GM12865 (cell line): ENCODE results near the gene PARP11.

Experiments
- DNase-seq: peaks from one replicate; pipeline ENCODE4 v3.0.0; 2010; ENCODE audit warnings: low read depth
- H3K4me3 ChIP-seq: 2 replicates; pipeline ENCODE4 v1.5.1; 2011; ENCODE audit warnings: mild to moderate bottlenecking, low read depth, low read length, control low read depth
- CTCF ChIP-seq: IDR thresholded peaks from 2 replicates; pipeline ENCODE4 v1.5.1; 2011; ENCODE audit warnings: low read length, control low read depth, low read depth, inconsistent platforms; ENCODE audit not compliant: insufficient read depth; ENCODE audit errors: missing control alignments

PARP11 gene

GRCh38 chr12:3759878-3760277 is 113.3 kb downstream of the PARP11 start:
- DNase-seq, result no peak
- TF ChIP-seq CTCF, result no peak
- H3K4me3 ChIP-seq, result no peak overlapping the region
